Fibroblast of gingiva (primary cell): ENCODE measurements around the gene KLK12.

ENCODE experiments used
- DNase-seq: peaks from one replicate; pipeline ENCODE4 v3.0.0-alpha.2; 2011; ENCODE audit warnings: low read depth

Gene KLK12

GRCh38 chr19:51047031-51047335, 12.2 kb upstream of the KLK12 start:
- DNase-seq, result no peak

DNA sequence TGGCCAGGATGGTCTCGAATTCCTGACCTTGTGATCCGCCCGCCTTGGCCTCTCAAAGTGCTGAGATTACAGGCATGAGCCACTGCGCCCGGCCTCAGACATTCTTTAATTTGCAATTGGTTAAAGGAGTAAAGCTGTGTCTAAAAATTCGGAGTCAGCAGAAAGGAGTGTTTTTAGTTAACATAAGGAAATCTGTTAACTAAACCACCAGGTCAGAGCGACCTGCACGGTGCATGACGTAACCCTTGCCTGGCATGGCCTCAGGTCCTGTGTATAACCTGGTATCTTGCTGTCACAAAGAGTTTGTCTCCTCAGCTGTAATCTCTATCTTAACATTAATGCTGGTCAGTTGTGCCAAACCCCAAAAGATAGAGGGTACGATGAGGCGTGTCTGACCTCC, 9.5 kb upstream of the KLK12 start:
- DNase-seq, result no peak

DNA sequence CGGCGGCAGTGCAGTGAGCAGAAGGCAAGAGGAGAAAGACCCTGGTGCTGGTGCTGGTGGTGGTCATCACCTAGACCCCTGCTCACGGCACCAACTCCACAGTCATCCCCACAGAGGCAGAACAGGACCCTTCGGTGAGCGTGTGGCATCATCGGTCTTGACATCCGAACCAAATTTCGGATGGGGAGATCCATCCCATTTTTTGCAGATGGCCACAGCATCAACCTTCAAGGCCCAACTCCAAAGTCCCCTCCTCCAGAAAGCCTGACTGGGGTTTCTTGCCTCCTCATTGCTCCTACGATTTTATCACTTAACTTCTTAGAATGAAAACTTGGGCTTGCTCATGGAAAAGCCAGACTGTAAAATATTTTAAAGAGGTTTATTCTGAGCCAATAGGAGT, 8.7 kb upstream of the KLK12 start:
- no peak for DNase-seq

GRCh38 chr19:51040151-51040550, 5.3 kb upstream of the KLK12 start:
- DNase-seq, result no peak

DNA sequence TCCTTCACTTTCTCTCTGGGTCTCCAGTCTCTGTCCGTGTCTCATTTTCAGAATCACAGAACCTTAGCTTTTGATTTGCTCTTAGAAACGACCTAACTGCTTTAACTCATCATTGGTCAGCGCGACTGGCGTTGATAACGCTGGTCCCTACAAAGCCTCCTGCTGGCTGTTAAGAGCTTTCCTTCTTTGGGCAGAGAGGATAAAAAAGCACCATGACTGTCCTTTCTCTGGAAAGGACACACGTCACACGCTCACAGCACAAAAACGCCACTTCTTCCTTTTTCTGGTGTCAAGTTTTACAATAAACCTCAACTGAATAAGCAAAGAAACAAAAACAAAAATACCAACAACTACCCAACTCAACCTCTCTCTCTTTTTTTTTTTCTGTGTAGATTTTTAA, 1.7 kb upstream of the KLK12 start:
- no peak for DNase-seq

DNA sequence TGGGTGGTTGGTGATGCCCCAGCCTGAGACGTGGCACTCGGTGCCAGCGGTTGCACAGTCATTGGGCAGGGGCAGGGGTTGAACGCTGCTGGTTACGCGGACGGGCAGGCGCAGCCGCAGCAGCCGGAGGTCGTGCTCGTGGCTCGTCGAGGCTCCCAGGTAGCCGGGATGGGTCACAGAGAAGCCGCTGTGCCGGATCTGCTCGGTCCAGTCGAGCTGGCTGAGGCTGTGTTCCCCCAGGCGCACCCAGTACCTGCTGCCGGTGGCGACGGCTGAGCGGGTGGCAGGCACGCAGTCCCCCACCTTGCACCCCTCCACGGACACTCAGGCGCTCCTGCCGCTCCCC, 2.9 kb downstream of the KLK12 start:
- no peak for DNase-seq

- DNase-seq, result no peak
These were observed 3.5 kb downstream of the KLK12 start for GRCh38 chr19:51031220-51031879.

- DNase-seq, result no peak
These were observed 4.2 kb downstream of the KLK12 start for GRCh38 chr19:51030631-51031030.

GRCh38 chr19:51029718-51030117, 5.1 kb downstream of the KLK12 start:
- no peak for DNase-seq

- DNase-seq, result no peak
These were observed 6.9 kb downstream of the KLK12 start for GRCh38 chr19:51027873-51028272.

DNA sequence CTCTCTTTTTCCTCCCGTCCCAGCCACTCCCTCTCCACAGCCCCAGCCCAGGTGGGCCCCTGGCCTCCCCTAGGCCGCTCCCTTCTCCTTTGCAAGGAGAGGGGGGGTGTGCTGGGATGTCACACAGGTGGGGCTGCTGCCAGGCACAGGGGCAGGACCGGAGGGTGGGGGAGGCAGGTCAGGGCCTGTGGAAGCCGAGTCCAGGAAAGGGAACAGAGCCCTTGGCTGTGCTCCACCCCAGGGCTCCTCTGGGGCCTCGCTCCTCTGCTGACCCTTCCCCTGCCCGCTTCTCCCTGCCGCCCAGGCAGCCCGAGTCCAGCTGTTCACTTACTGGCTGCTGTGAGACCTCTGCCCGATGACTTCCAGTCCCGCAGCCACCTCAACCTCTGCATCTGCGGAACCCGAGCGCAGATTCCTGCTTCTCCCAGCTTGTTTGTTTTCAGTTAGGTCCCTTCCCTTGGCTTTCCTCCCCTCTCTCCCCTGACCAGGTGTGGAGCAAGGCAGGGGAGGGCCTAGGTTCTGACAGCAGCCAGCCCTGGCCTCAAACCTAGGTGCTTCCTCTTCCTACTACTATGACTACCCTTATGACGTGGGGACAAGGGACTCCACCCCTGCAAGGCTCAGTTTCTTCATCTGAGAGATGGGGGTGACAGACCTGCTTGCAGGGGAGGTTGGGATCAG, 7.5 kb downstream of the KLK12 start:
- no peak for DNase-seq

DNA sequence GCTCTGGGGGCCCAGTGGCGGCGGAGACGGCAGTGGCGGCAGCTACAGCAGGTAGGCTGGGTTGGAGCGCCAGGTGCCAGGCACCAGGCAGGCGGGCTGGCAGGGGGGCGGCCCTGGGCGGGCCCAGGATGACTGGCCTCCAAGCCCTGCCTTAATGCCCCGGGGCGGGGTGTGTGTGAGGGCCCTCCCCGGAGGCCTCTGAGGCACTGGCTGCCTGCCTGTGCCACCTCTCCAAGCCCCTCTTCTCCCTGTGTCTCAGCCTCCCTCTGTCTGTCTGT, 8.3 kb downstream of the KLK12 start, which contains the start of gene KLK11:
TSS of gene KLK11 (minus strand) at position 63 of the 278 bp plus-strand sequence. CDS start 985 bp downstream, outside the sequence.
- no peak for DNase-seq

GRCh38 chr19:51025809-51026553, 8.8 kb downstream of the KLK12 start:
- no peak for DNase-seq

GRCh38 chr19:51025401-51025800, 9.4 kb downstream of the KLK12 start:
- no peak for DNase-seq

- DNase-seq, result no peak
These were observed 9.9 kb downstream of the KLK12 start for GRCh38 chr19:51024924-51025323.

DNA sequence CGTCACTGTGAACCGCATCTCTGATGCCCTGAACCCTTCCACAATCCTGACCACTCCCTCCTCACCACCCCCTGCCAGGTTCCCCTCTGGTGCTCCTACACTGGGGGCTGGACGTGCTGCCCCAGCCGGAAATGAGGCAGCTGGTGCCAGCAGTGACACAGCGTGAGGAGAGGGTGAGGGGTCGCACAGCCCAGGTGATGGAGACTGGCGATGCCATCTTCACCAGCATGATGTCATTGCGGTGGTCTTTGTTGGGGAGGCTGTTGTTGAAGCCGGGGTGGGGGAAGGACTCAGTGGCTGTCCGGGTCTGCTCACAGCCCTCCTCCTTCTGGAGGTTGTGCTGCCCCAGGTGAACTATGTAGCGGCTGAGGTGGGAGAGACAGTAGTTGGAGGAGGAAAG, 10.9 kb downstream of the KLK12 start:
- no peak for DNase-seq

DNA sequence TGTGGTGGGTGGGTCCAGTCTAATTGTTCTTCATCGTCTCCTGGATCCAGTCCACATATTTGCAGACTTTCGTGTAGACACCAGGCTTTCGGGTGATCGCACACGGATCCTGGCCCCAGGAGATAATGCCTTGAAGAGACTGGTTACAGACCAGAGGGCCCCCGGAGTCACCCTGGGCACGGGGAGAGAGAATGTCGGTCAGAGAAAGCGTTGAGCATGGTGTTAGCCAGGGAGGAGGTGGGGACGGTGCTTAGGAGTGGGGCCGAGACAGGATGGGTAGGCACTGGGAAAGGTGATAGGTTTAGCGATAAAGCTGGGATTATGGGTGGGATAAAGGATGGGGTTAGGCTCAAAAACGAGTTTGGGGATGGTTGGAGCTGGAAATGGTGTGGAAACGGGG, 12.3 kb downstream of the KLK12 start:
- DNase-seq, result no peak

GRCh38 chr19:51020988-51021651, 13.7 kb downstream of the KLK12 start:
- DNase-seq, result peak; percentile 24

DNA sequence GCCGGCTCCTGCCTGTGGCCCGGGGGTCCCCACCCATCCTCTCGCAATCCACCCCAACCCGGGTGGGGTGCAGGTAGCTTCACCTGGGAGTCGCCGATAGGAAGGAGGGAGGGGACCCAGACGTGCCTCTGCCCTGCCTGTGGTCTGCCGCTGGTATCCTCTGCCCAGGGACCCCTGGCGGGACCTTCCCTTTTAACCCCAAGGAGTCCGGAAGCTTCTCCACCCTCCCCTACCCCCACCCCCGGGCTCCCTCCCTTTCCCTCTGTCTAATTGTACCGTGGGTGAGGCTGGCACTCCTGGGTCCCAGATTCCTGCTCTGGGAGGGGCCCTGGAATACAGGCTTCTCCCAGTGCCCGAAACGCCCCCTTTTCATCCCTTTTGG, 15.3 kb downstream of the KLK12 start, which contains the start of gene KLK10:
TSS of gene KLK10 (minus strand) at position 166 of the 382 bp plus-strand sequence. CDS start 579 bp downstream, outside the sequence.
- DNase-seq, result no peak

GRCh38 chr19:51018745-51019543, 15.9 kb downstream of the KLK12 start:
- no peak for DNase-seq

GRCh38 chr19:51016798-51017683, 17.8 kb downstream of the KLK12 start:
- no peak for DNase-seq
